Smooth muscle cell (in vitro differentiated cells): ENCODE results near the gene DAPK1. TPM values are rescaled to one million over a fixed set of nuclear protein-coding genes. Genes with fewer than 3 reads are reported as not detected.

Experiments used
- DNase-seq: peaks from one replicate; lab custom pipeline; 2025; ENCODE audit not compliant: unreplicated experiment; lab: John Stamatoyannopoulos, UW
- H2AFZ ChIP-seq: fragments of 200-600 bp; sonication (generic); 2 replicates; pipeline ENCODE4 v1.6.0; 2016; ENCODE audit warnings: antibody characterized with exemption, low read depth, mild to moderate bottlenecking
- H3F3A ChIP-seq: fragments of 200-600 bp; sonication (generic); 2 replicates; pipeline ENCODE4 v1.6.0; 2017; ENCODE audit warnings: antibody characterized with exemption, low read depth
- H3K27ac ChIP-seq: fragments of 200-600 bp; sonication (generic); 2 replicates; pipeline ENCODE4 v1.5.1; 2016; ENCODE audit warnings: low read depth, mild to moderate bottlenecking
- H3K27me3 ChIP-seq: fragments of 200-600 bp; sonication (generic); 2 replicates; pipeline ENCODE4 v1.6.1; 2016; ENCODE audit warnings: low read depth, mild to moderate bottlenecking
- H3K36me3 ChIP-seq: fragments of 200-600 bp; sonication (generic); 2 replicates; pipeline ENCODE4 v1.5.1; 2016; ENCODE audit warnings: low read depth
- H3K4me1 ChIP-seq: fragments of 200-600 bp; sonication (generic); 2 replicates; pipeline ENCODE4 v1.5.1; 2016; ENCODE audit warnings: low read depth
- H3K4me2 ChIP-seq: fragments of 200-600 bp; sonication (generic); 2 replicates; pipeline ENCODE4 v1.6.0; 2016; ENCODE audit warnings: mild to moderate bottlenecking
- H3K4me3 ChIP-seq: fragments of 200-600 bp; sonication (generic); 2 replicates; pipeline ENCODE4 v1.5.1; 2016; ENCODE audit warnings: mild to moderate bottlenecking
- H3K79me2 ChIP-seq: fragments of 200-600 bp; sonication (generic); 2 replicates; pipeline ENCODE4 v1.6.0; 2016; ENCODE audit warnings: low read depth, mild to moderate bottlenecking
- H3K9ac ChIP-seq: fragments of 200-600 bp; sonication (generic); 2 replicates; pipeline ENCODE4 v1.6.0; 2016; ENCODE audit warnings: low read depth
- H3K9me3 ChIP-seq: fragments of 200-600 bp; sonication (generic); replicated peaks from 2 replicates; pipeline ENCODE4 v1.5.1; 2016; ENCODE audit warnings: low read depth
- H4K20me1 ChIP-seq: fragments of 200-600 bp; sonication (generic); 2 replicates; pipeline ENCODE4 v1.6.0; 2016; ENCODE audit warnings: low read depth
- WGBS: methylation state at CpG from one replicate; pipeline ENCODE4 v1.1.7; 2016; ENCODE audit warnings: low lambda C conversion rate; 5-methylcytosine and 5-hydroxymethylcytosine counted together
- polyA plus RNA-seq: library from polyadenylated mRNA; unstranded; fragments of >200 nt; fragmentation: Nextera tagmentation; extraction: Ambion mirVana; gene quantifications from 2 replicates; pipeline ENCODE4 v1.2.1, GENCODE V29; 2016
- total RNA-seq: library from RNA; depleted of rRNA; stranded (reverse); fragments of >200 nt; gene quantifications from 2 replicates; pipeline ENCODE4 v1.2.3, GENCODE V29; 2014
- TF ChIP-seq, protein P1 (sequence below): fragments of 200-600 bp; sonication (generic); IDR thresholded peaks from 2 replicates; pipeline ENCODE4 v1.5.1; 2017; ENCODE audit warnings: borderline replicate concordance, mild to moderate bottlenecking, antibody characterized with exemption; ENCODE audit not compliant: insufficient read depth, poor library complexity, severe bottlenecking

Gene DAPK1
- total and polyA plus RNA-seq, 2 experiments from 2014 or later, result 12.6 to 20.3 TPM

- Histone ChIP-seq H3K4me3 (peak overlapping the region; percentile 2), H2AFZ (no peak overlapping the region), H3K27ac (peak overlapping the region; percentile 95), H3K9me3 (no peaks in the 10 kb centered on the region), H3K4me1 (peaks cover 17% of the 10 kb centered on the region), H3K4me2 (peak overlapping the region; percentile 43), H3K9ac (peak overlapping the region; percentile 76), H4K20me1 (no peaks in the 10 kb centered on the region), H3K79me2 (no peaks in the 10 kb centered on the region), H3F3A (peaks cover 28% of the 10 kb centered on the region), H3K27me3 (no peaks in the 10 kb centered on the region), H3K36me3 (no peaks in the 10 kb centered on the region)
- TF ChIP-seq, protein P1, sequence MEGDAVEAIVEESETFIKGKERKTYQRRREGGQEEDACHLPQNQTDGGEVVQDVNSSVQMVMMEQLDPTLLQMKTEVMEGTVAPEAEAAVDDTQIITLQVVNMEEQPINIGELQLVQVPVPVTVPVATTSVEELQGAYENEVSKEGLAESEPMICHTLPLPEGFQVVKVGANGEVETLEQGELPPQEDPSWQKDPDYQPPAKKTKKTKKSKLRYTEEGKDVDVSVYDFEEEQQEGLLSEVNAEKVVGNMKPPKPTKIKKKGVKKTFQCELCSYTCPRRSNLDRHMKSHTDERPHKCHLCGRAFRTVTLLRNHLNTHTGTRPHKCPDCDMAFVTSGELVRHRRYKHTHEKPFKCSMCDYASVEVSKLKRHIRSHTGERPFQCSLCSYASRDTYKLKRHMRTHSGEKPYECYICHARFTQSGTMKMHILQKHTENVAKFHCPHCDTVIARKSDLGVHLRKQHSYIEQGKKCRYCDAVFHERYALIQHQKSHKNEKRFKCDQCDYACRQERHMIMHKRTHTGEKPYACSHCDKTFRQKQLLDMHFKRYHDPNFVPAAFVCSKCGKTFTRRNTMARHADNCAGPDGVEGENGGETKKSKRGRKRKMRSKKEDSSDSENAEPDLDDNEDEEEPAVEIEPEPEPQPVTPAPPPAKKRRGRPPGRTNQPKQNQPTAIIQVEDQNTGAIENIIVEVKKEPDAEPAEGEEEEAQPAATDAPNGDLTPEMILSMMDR, result no peak
- 38% methylated on average over 5 of the region's 5 CpGs for WGBS
- DNase-seq, result no peak
Measured at GRCh38 chr9:87713988-87714330, 216.3 kb downstream of the DAPK1 start.

GRCh38 chr9:87714819-87715218, 217.2 kb downstream of the DAPK1 start:
- Histone ChIP-seq H3K27me3 (no peaks in the 10 kb centered on the region), H3K4me3 (no peak overlapping the region), H4K20me1 (no peaks in the 10 kb centered on the region), H3K4me1 (peaks cover 17% of the 10 kb centered on the region), H2AFZ (no peak overlapping the region), H3K36me3 (no peaks in the 10 kb centered on the region), H3K9ac (no peak overlapping the region), H3K4me2 (peak overlapping the region; percentile 43), H3K27ac (peak overlapping the region; percentile 95), H3F3A (peaks cover 25% of the 10 kb centered on the region), H3K9me3 (no peaks in the 10 kb centered on the region), H3K79me2 (no peaks in the 10 kb centered on the region)
- TF ChIP-seq, protein P1, result no peak
- WGBS, result 61% methylated on average over 2 of the region's 2 CpGs
- no peak for DNase-seq

- Histone ChIP-seq H4K20me1 (no peaks in the 10 kb centered on the region), H3K4me2 (no peak overlapping the region), H3K9me3 (no peaks in the 10 kb centered on the region), H3K4me1 (peaks cover 17% of the 10 kb centered on the region), H3F3A (peaks cover 25% of the 10 kb centered on the region), H3K9ac (no peak overlapping the region), H3K79me2 (no peaks in the 10 kb centered on the region), H3K36me3 (no peaks in the 10 kb centered on the region), H3K27ac (no peak overlapping the region), H2AFZ (no peak overlapping the region), H3K4me3 (no peak overlapping the region), H3K27me3 (no peaks in the 10 kb centered on the region)
- 83% methylated on average over 2 of the region's 2 CpGs for WGBS
- TF ChIP-seq, protein P1, result no peak
- DNase-seq, result no peak
Measured at GRCh38 chr9:87716141-87716540, 218.5 kb downstream of the DAPK1 start.

DNA sequence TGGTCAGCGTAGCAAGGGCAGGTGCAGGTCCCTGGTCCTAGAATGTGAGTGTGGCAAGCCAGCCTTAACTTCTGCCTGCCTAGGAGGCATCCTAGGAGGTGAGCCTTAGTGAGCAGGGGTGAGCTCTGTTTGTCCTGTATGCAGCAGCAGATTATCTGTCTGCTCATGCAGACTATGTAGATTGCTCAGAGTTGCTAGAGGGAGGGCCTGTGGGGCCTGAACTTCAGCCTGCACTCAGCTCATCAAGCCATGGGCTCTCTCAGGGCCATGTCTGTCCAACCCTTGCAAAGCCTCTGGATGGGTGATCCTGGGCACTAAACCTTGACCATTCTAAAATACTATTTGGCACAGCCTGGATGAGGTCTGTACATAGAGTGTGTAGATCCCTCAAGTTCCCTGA, 219.8 kb downstream of the DAPK1 start:
- peaks cover 11% of the 10 kb centered on the region for H3K4me1 ChIP-seq
- H3K4me3 ChIP-seq, result no peak overlapping the region
- H3K27me3 ChIP-seq, result no peaks in the 10 kb centered on the region
- no peak overlapping the region for H2AFZ ChIP-seq
- H3K27ac ChIP-seq, result no peak overlapping the region
- H3K79me2 ChIP-seq, result no peaks in the 10 kb centered on the region
- TF ChIP-seq, protein P1, result no peak
- H3F3A ChIP-seq, result peaks cover 16% of the 10 kb centered on the region
- H4K20me1 ChIP-seq, result no peaks in the 10 kb centered on the region
- 96% methylated on average over 1 of the region's 1 CpG for WGBS
- DNase-seq, result no peak
- no peak overlapping the region for H3K9ac ChIP-seq
- H3K9me3 ChIP-seq, result no peaks in the 10 kb centered on the region
- H3K4me2 ChIP-seq, result no peak overlapping the region
- no peaks in the 10 kb centered on the region for H3K36me3 ChIP-seq
